NOMO-1 treated with DMSO at 0.1 percent for 48 hours (cell line): ENCODE data around the gene AMOTL1.

ENCODE experiments used
- DNase-seq: peaks from one replicate; lab custom pipeline; 2025; ENCODE audit not compliant: unreplicated experiment; lab: John Stamatoyannopoulos, UW

Gene AMOTL1

GRCh38 chr11:94767701-94768601 lies at the start of gene AMOTL1:
Gene AMOTL1 (plus strand): TSS chr11:94768356. CDS start chr11:94768512, 156 bp downstream.
- peak; percentile 78 for DNase-seq

DNA sequence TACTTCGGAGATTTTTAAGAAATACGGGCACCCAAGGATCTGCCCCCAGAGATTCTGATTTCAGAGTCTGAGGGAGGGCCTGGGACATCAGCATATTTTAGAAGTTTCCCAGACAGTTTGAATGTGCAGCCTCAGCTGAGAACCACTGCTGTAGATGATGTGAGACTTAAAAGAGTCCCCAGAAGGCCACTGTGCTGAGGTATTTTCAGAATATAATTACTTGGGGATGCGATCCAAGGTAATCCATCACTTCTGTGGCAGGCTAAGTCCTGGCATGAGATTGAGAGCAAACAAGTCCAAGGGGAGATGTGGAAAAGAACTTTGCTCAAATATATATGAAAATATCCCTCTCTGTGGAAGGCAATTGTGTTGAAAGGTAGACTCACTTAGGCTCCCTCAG lies 48.3 kb upstream of the AMOTL1 start:
- DNase-seq = no peak

- DNase-seq = no peak
These were observed 46.4 kb upstream of the AMOTL1 start for GRCh38 chr11:94721565-94722292.

DNA sequence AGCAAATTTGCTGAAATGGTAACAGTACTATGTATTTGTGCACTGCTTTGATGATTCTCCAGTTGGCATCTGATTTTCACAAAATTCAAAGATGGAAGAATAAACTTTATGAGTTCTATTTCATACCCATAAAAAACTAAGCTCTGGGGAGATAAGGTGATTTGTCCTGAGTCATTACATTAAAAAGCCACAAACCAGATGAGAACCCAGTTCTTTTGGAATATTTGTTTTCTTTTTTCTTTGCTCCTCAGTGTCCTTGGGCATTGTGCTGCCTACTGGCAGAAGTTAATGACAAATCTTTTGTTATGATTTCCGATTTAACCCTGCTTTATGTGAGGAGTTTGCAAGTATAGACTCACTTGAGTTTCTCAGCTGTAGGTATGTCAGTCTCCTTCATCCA lies 45.4 kb upstream of the AMOTL1 start:
- no peak for DNase-seq

DNA sequence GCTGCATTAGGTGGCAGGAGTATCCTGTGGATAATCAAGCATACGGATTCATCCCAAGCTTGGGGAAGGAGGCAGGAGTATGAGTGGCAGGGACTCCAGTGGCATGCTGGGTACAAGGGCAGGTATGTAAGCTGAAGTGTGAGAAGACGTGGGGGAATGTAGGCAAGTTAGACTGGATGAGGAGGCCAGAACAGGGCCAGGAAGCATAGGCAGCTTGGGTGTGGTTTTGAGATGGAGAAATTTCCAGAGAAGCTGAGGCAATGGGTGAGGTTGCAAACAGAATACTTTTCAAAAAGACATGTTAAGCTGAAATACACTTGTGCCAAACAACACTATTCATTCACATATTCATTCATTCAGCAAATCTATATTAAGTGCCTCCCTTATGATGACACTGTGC lies 43.1 kb upstream of the AMOTL1 start:
- no peak for DNase-seq

- no peak for DNase-seq
These were observed 40.3 kb upstream of the AMOTL1 start for GRCh38 chr11:94727819-94728218.

DNA sequence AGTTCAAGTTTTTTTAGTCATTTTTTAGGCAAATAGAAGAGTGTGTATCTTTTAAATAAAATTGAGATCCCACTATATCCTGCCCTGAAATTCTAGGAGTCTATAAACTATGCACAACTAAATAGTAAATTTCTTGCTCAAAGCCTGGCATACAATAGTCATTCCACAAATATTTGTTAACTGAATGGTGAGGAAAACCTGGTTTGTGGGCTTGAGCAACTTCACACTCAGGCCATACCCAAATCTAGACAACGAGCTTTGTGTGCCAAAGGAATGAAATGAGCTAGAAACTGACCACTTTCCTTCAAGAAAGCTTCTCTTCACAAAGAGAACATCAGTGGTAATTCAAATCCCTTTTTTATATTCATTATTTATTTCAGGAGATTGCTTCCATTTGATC lies 39.6 kb upstream of the AMOTL1 start:
- DNase-seq = no peak

GRCh38 chr11:94728966-94729751 lies 39.0 kb upstream of the AMOTL1 start:
- no peak for DNase-seq

GRCh38 chr11:94730153-94730552 lies 38.0 kb upstream of the AMOTL1 start:
- DNase-seq = no peak

- no peak for DNase-seq
These were observed 36.1 kb upstream of the AMOTL1 start for GRCh38 chr11:94731880-94732601.

DNA sequence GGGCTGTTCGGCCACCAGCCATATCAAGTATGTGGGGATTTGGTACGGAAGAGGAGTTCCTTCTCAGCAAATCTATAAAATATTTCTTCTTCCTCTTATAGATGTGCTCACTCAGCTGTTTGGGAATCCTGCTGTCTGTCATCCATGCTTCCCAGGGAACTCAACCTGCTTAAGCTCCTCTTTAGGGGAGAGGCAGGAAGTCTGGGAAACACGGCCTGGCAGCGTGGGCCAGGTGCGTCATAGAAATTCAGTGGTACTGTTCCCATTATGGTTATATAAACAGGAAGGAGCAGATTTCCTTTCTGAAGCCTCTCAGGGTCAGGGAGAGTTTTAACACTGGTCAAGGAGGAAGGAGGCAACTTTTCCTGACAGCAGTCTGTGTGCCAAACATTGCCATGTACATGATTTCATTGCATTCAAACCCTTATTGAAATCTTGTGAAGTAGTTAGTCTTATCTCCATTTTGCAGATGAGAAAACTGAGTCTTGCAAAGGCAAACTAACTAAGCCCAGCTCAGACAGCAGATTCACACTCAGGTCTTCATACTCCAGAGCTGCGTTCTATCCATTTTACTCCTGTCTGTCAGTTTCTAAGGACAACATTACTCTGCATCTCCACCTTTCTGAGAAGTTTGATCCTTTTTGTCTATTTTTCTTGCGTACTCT lies 35.4 kb upstream of the AMOTL1 start:
- DNase-seq = no peak

DNA sequence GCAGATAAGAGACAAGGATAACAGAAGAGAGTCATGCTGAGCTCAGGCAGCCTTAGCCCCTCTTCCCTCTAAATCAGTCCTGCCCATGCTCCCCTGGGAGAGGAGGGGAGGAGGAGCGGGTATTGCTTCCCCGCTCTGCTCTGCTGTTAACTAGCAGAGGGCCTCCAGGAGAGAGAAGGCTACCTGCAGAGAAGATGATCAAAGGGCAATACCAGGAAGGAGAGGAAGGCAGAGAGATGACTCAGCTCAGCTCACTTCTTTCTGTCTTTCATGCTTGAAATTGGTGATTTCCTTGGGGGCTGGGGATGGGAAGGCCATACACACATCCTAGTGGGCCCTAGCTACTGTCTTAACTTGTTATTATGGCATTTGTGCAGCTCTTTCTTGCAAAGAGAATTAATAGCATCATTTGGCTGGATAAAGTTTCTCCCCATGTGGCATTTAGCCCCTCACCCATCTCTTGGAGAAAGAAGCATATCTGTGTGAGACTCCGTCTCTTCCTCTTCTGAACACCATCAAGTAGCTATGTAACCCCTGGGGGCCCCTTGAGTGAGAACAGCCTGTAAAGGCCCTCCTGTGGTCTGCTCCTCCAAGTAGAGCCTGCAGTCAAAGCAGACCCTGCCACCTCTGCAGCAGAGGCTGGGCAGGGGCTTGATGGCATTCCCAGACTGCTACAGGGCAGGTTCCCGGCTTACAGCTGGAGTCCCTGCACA lies 33.4 kb upstream of the AMOTL1 start:
- DNase-seq = peak; percentile 11

DNA sequence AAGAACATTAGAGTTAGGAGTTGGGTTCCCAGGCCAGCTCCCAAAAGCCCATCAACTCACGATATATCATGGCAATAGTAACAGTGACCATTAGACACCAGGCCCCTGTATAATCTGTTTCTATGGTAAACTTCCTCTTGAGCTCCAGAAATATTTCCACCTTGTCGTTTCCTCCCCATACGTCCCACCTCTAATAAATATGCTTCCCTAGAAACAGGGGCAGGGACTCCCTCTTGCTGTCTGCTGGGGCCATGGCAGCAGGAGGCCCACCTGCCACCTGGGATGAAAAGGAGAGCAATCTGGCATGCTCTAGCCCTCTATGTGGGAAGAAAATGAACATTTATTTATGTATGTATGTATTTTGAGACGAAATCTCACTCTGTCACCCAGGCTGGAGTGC lies 32.2 kb upstream of the AMOTL1 start:
- no peak for DNase-seq

- DNase-seq = no peak
These were observed 31.0 kb upstream of the AMOTL1 start for GRCh38 chr11:94737171-94737611.

- no peak for DNase-seq
These were observed 29.4 kb upstream of the AMOTL1 start for GRCh38 chr11:94738746-94739145.

GRCh38 chr11:94739331-94739730 lies 28.8 kb upstream of the AMOTL1 start:
- no peak for DNase-seq

DNA sequence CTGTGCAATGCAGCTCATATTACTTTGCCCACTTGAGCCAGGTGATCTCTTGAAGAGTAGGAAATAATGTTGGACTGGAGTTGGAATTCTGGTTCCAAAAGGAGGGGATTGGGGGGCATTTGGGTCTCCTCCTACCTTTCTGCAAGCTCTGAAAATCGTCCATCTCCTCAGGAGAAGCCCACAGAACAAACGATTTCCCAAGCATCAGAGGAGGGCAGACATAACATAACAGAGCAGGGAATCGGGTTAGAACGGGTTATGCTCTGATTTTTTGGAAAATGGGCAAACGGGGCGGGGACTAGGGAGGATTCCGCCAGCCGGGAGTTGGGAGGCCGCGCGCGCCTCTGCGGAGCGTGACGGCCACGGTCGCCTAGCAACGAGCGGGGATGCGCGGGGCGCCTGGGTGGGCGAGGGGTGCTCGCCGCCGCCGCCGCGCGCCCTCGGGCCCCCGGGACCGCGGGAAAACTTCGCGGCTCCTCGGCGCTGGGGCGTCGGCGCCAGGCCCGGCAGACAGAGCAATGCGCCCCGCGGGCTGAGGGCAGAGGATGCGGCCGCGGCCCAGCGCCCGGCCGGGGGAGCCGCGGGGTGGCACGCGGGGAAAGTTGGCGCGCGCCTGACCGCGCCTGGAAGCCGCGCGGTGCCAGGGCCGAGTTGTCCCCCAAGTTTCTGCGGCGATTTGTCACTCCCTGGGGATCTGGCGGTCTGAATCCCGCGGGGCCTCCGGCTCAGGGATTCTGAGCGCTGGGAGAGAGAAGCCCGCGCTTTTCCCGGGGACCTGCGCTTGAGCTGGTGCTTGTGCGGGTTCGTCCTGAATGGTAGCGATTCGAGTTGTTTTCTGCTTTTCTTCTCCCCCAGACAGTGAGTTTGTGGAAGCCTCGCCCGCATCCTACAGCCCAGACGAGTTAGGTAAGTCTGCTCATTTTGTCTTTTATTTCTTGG lies 27.8 kb upstream of the AMOTL1 start:
- no peak for DNase-seq

GRCh38 chr11:94741022-94741679 lies 27.0 kb upstream of the AMOTL1 start:
- DNase-seq = peak; percentile 54
